Measurements from ENCODE around the gene FOXRED1. TPM values are rescaled to one million over a fixed set of nuclear protein-coding genes. Genes with fewer than 3 reads are reported as not detected.
A peak's percentile ranks its signal among the peaks of the same experiment; 100 is the strongest.
"Not testable (repeated sequence)": the region's sequence is repeated elsewhere in the genome, so short reads cannot be mapped to it uniquely, and the experiment has no call there.

The FOXRED1 gene
- total and polyA plus RNA-seq, 3 experiments from 2014 or later: 16.3 to 42.4 (median 40.3) TPM

DNA sequence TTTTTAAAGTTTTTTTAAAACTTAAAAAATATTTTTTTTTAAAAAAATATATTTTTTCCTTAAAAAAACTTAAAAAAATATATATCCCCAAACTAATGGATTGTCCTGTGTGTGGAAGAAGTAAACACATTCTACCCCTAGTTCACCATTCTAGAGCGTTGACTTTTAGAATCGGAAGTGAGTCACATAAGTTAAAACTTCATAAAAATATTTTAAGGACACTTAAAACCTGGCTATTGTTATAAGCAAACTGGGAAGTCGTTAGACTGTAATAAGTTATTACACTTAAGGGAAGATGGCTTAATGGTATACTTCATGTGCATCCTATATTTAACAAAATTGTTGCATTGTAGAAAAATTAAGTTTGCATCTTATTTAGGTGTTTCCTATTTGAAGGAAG is 36.3 kb upstream of the FOXRED1 start:
- DNase-seq: no peak
- H3K27me3 Mint-ChIP-seq: no peaks in the 10 kb centered on the region
- no peaks in the 10 kb centered on the region for H3K27me3 ChIP-seq (ENCODE audit: insufficient read depth, low read length, poor library complexity, severe bottlenecking)
- peaks cover 6 to 30% (median 12%) of the 10 kb centered on the region in 3 donors for H3K36me3 Mint-ChIP-seq
- H3K9me3 Mint-ChIP-seq: no peaks in the 10 kb centered on the region
- H3K27ac ChIP-seq (ENCODE audit: low read depth, low read length): no peak overlapping the region
- POLR2A ChIA-PET: no interaction called here
- H3K4me1 ChIP-seq (ENCODE audit: insufficient read depth, low read length): no peaks in the 10 kb centered on the region
- no peaks in the 10 kb centered on the region for H3K36me3 ChIP-seq (ENCODE audit: insufficient read depth, low read length)
- no peak overlapping the region for H3K4me3 ChIP-seq (ENCODE audit: low read length)
- no peaks in the 10 kb centered on the region for H3K9me3 ChIP-seq (ENCODE audit: low read length)
- no peak overlapping the region for H3K27ac Mint-ChIP-seq
- CTCF ChIA-PET: no interaction called here
- peaks cover 2 to 5% (median 4%) of the 10 kb centered on the region in 3 donors for H3K4me1 Mint-ChIP-seq
- no peak overlapping the region for H3K4me3 Mint-ChIP-seq

DNA sequence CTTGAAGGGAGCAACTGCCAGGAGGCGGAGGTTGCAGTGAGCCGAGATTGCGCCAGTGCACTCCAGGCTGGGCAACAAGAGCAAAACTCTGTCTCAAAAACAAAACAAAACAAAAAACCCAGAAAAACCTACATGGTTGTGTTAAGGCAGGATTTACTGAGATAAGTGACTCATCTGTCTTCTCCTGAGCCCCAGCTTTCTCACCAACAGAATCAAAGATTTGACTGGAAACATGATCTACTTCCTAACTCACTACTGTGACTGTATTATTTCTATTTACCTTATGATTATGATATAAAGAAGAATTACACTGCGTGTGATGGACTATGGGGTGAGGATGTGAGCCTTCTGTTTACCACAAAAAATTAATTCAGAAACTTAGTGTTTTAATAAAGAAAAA is 35.6 kb upstream of the FOXRED1 start:
- H3K9me3 ChIP-seq (ENCODE audit: low read length): no peaks in the 10 kb centered on the region
- H3K4me3 ChIP-seq (ENCODE audit: low read length): no peak overlapping the region
- DNase-seq: no peak
- H3K9me3 Mint-ChIP-seq: no peaks in the 10 kb centered on the region
- H3K4me1 ChIP-seq (ENCODE audit: insufficient read depth, low read length): no peaks in the 10 kb centered on the region
- ChIA-PET CTCF (no interaction called here), POLR2A (no interaction called here)
- no peaks in the 10 kb centered on the region for H3K27me3 ChIP-seq (ENCODE audit: insufficient read depth, low read length, poor library complexity, severe bottlenecking)
- no peak overlapping the region for H3K4me3 Mint-ChIP-seq
- no peaks in the 10 kb centered on the region for H3K36me3 ChIP-seq (ENCODE audit: insufficient read depth, low read length)
- peaks cover 2 to 5% (median 4%) of the 10 kb centered on the region in 3 donors for H3K4me1 Mint-ChIP-seq
- H3K27ac Mint-ChIP-seq: no peak overlapping the region
- peaks cover 6 to 36% (median 12%) of the 10 kb centered on the region in 3 donors for H3K36me3 Mint-ChIP-seq
- H3K27me3 Mint-ChIP-seq: no peaks in the 10 kb centered on the region
- H3K27ac ChIP-seq (ENCODE audit: low read depth, low read length): no peak overlapping the region

DNA sequence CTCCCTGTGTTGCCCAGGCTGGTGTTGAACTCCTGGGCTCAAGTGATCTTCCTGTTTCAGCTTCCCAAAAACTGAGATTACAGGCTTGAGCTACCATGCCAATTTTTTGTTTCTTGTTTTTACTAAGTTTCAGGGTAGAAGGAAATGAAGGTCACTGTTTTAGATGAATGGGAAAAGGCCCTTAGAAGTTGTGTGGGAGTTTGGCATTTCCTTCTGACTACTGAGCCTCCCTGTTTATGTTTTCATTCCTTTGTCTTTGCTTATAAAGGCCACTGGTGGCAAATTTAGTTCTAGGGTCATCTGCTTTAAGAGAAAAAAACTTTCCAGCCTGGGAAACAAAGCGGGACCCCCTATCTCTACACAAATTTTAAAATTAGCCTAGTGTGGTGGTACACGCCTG is 22.3 kb upstream of the FOXRED1 start:
- Histone ChIP-seq H3K36me3 (ENCODE audit: insufficient read depth, low read length) (no peaks in the 10 kb centered on the region), H3K4me1 (ENCODE audit: insufficient read depth, low read length) (no peaks in the 10 kb centered on the region), H3K9me3 (ENCODE audit: low read length) (no peaks in the 10 kb centered on the region), H3K27ac (ENCODE audit: low read depth, low read length) (no peak overlapping the region), H3K4me3 (ENCODE audit: low read length) (no peak overlapping the region), H3K27me3 (ENCODE audit: insufficient read depth, low read length, poor library complexity, severe bottlenecking) (no peaks in the 10 kb centered on the region)
- Mint-ChIP-seq H3K27me3 (no peaks in the 10 kb centered on the region), H3K27ac (no peak overlapping the region), H3K9me3 (no peaks in the 10 kb centered on the region), H3K36me3 (peaks cover 0 to 50% (median 10%) of the 10 kb centered on the region in 3 donors), H3K4me3 (no peak overlapping the region), H3K4me1 (no peaks in the 10 kb centered on the region)
- no peak for DNase-seq
- ChIA-PET CTCF (no interaction called here), POLR2A (no interaction called here)

DNA sequence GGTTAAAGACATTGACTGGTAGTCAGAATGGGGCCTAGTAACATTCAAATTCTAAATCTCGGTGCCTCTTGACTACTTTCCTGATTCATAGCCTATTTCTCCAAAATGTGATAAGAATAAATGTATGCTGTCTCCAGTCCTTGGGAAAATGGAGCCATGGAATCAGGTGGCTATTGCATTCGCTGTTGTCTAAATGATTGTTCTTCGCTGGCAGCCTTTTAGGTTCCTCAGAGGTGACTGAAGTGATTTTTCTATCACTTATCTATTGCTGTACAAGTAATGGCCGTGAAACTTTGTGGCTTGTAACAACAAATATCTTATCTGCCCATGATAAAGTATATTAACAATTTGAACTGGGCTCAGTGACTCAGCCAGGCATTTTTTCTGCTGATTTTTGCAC is 15.7 kb upstream of the FOXRED1 start:
- Mint-ChIP-seq H3K36me3 (peaks cover 0 to 56% (median 8%) of the 10 kb centered on the region in 3 donors), H3K9me3 (no peaks in the 10 kb centered on the region), H3K4me3 (no peak overlapping the region), H3K4me1 (no peaks in the 10 kb centered on the region), H3K27me3 (no peaks in the 10 kb centered on the region), H3K27ac (peak overlapping the region in 1 of 8 donors; percentile 21)
- H3K27ac ChIP-seq (ENCODE audit: low read depth, low read length): no peak overlapping the region
- ChIA-PET CTCF (interaction anchor here (1.0 to 1.1 kb wide), 2 partner anchors 9 to 15 kb away, joined by 3 read pairs; partner anchors contain the start of gene SRPRA), POLR2A (no interaction called here)
- H3K36me3 ChIP-seq (ENCODE audit: insufficient read depth, low read length): no peaks in the 10 kb centered on the region
- no peaks in the 10 kb centered on the region for H3K27me3 ChIP-seq (ENCODE audit: insufficient read depth, low read length, poor library complexity, severe bottlenecking)
- no peaks in the 10 kb centered on the region for H3K9me3 ChIP-seq (ENCODE audit: low read length)
- no peak for DNase-seq
- no peak overlapping the region for H3K4me3 ChIP-seq (ENCODE audit: low read length)
- H3K4me1 ChIP-seq (ENCODE audit: insufficient read depth, low read length): no peaks in the 10 kb centered on the region

DNA sequence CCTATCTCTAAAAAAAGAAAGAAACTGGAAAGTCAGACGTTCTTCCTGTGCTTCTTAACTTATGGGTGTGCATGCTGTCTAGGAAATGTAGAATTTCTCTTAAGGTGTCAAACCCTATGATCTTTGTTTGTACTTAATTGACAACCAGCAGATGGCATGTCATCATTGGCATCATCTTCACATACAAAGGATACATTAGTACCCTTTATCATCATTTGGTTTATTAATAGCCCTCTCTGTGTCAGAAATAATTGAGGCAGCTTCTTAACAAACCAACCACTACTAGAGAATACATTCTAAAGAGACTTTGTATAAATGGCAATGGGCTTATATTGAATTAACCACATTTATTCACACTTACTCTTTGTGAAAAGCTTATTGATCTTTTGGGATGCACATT is 14.1 kb upstream of the FOXRED1 start:
- no peaks in the 10 kb centered on the region for H3K4me1 Mint-ChIP-seq
- H3K9me3 ChIP-seq (ENCODE audit: low read length): no peaks in the 10 kb centered on the region
- POLR2A ChIA-PET: no interaction called here
- H3K27ac ChIP-seq (ENCODE audit: low read depth, low read length): no peak overlapping the region
- CTCF ChIA-PET: no interaction called here
- no peaks in the 10 kb centered on the region for H3K9me3 Mint-ChIP-seq
- H3K4me3 Mint-ChIP-seq: no peak overlapping the region
- H3K4me3 ChIP-seq (ENCODE audit: low read length): no peak overlapping the region
- H3K27me3 ChIP-seq (ENCODE audit: insufficient read depth, low read length, poor library complexity, severe bottlenecking): no peaks in the 10 kb centered on the region
- no peaks in the 10 kb centered on the region for H3K36me3 ChIP-seq (ENCODE audit: insufficient read depth, low read length)
- peak overlapping the region in 2 of 8 donors; percentile 26 to 37 for H3K27ac Mint-ChIP-seq
- no peaks in the 10 kb centered on the region for H3K4me1 ChIP-seq (ENCODE audit: insufficient read depth, low read length)
- H3K27me3 Mint-ChIP-seq: no peaks in the 10 kb centered on the region
- DNase-seq: no peak
- H3K36me3 Mint-ChIP-seq: peaks cover 0 to 57% (median 8%) of the 10 kb centered on the region in 3 donors

DNA sequence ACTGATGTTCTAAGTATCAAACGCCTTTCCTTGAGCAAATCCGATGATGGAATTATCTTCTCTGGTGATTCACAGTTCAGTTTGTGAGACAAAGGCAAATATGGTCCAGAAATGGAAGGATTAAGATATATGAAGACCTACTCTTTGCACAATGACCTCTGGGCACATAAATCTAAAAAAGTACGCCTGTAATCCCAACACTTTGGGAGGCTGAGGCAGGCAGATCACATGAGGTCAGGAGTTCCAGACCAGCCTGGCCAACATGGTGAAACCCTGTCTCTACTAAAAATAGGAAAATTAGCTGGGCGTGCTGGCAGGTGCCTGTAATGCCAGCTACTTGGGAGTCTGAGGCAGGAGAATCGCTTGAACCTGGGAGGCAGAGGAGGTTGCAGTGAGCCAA is 13.4 kb upstream of the FOXRED1 start:
- POLR2A ChIA-PET; H3K36me3 ChIP-seq (ENCODE audit: insufficient read depth, low read length); H3K9me3 Mint-ChIP-seq; H3K4me3 Mint-ChIP-seq; H3K4me1 Mint-ChIP-seq; H3K4me3 ChIP-seq (ENCODE audit: low read length); H3K27ac ChIP-seq (ENCODE audit: low read depth, low read length); CTCF ChIA-PET; DNase-seq; H3K27me3 ChIP-seq (ENCODE audit: insufficient read depth, low read length, poor library complexity, severe bottlenecking); H3K27me3 Mint-ChIP-seq; H3K9me3 ChIP-seq (ENCODE audit: low read length); H3K4me1 ChIP-seq (ENCODE audit: insufficient read depth, low read length): not testable (repeated sequence)
- Mint-ChIP-seq H3K27ac (peak overlapping the region in 2 of 8 donors; percentile 38 to 69), H3K36me3 (peaks cover 0 to 57% (median 8%) of the 10 kb centered on the region in 3 donors)

DNA sequence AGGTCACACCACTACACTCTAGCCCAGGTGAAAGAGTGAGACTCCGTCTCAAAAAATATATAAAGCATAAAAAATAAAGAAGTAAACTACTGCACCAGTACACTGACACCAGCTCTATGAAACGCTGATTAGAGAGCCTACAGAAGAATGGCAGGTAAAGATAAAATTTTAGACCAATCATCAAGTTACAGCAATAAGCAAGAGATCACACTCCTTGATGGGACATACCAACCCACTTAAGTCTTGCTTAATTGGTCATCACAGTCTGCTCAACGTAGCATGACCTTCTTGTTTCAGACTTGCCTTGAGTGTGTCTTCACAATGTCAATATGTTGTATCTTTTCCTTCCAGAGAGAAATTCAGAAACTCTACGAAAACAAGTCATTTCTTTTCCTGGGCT is 12.7 kb upstream of the FOXRED1 start:
- no peaks in the 10 kb centered on the region for H3K4me1 ChIP-seq (ENCODE audit: insufficient read depth, low read length)
- no peak overlapping the region for H3K4me3 ChIP-seq (ENCODE audit: low read length)
- H3K9me3 ChIP-seq (ENCODE audit: low read length): no peaks in the 10 kb centered on the region
- ChIA-PET POLR2A (no interaction called here), CTCF (no interaction called here)
- Mint-ChIP-seq H3K27ac (peak overlapping the region in 3 of 8 donors; percentile 4 to 16 (median 5)), H3K27me3 (no peaks in the 10 kb centered on the region), H3K4me3 (no peak overlapping the region), H3K9me3 (no peaks in the 10 kb centered on the region), H3K4me1 (no peaks in the 10 kb centered on the region), H3K36me3 (peaks cover 0 to 58% (median 8%) of the 10 kb centered on the region in 3 donors)
- DNase-seq: no peak
- H3K27ac ChIP-seq (ENCODE audit: low read depth, low read length): no peak overlapping the region
- no peaks in the 10 kb centered on the region for H3K27me3 ChIP-seq (ENCODE audit: insufficient read depth, low read length, poor library complexity, severe bottlenecking)
- no peaks in the 10 kb centered on the region for H3K36me3 ChIP-seq (ENCODE audit: insufficient read depth, low read length)

DNA sequence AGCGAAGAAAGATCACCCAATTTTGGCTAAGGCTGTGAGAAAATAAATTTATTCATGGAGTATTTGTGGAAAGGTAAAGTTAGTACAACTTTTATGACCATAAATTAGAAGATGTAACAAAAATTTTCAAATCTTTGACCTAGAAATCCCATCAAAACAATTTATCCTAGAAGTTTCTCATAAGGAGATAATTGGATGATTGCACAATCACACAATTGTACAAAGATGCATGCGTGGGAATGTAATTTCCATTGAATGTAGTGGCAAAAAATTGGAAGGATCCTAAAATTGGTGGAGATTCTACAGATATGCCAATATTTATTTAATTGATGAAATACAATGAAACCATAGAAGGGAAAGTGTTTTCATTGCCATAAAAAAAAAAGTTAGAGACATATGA is 11.8 kb upstream of the FOXRED1 start:
- H3K27me3 ChIP-seq (ENCODE audit: insufficient read depth, low read length, poor library complexity, severe bottlenecking): no peaks in the 10 kb centered on the region
- Mint-ChIP-seq H3K4me3 (no peak overlapping the region), H3K36me3 (peaks cover 0 to 62% (median 8%) of the 10 kb centered on the region in 3 donors), H3K4me1 (peaks cover 0 to 2% (median 0%) of the 10 kb centered on the region in 3 donors), H3K27ac (peak overlapping the region in 3 of 8 donors; percentile 43 to 66 (median 48)), H3K27me3 (no peaks in the 10 kb centered on the region), H3K9me3 (no peaks in the 10 kb centered on the region)
- DNase-seq: no peak
- CTCF ChIA-PET: no interaction called here
- no peak overlapping the region for H3K27ac ChIP-seq (ENCODE audit: low read depth, low read length)
- no peaks in the 10 kb centered on the region for H3K4me1 ChIP-seq (ENCODE audit: insufficient read depth, low read length)
- peaks cover 2% of the 10 kb centered on the region for H3K36me3 ChIP-seq (ENCODE audit: insufficient read depth, low read length)
- H3K9me3 ChIP-seq (ENCODE audit: low read length): no peaks in the 10 kb centered on the region
- POLR2A ChIA-PET: interaction anchor here (0.6 kb wide), 1 partner anchor 25 kb away, joined by 4 read pairs; no protein-coding TSS in a partner anchor
- H3K4me3 ChIP-seq (ENCODE audit: low read length): no peak overlapping the region

DNA sequence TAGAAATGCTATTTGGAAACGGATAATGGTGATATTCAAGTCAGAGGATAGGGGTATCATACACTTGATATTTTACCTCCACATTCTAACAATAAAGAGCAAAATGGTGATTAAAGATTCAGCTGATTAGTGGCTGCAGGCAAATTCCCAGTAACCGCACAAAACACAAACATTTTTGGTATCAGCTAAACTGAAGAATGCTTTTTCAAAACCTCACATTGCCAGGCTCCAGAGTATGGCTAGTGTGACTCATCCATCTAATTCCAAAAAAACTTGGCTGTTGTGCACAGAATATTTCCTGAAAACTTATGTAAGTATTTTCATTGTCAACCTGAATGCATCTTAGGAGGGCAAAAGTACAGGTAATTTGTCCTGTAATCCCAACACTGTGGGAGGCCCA is 11.2 kb upstream of the FOXRED1 start:
- Mint-ChIP-seq H3K9me3 (no peaks in the 10 kb centered on the region), H3K4me1 (peaks cover 0 to 2% (median 0%) of the 10 kb centered on the region in 3 donors), H3K36me3 (peaks cover 0 to 68% (median 8%) of the 10 kb centered on the region in 3 donors), H3K27ac (peak overlapping the region in 3 of 8 donors; percentile 11 to 45 (median 42)), H3K4me3 (no peak overlapping the region), H3K27me3 (no peaks in the 10 kb centered on the region)
- no peaks in the 10 kb centered on the region for H3K4me1 ChIP-seq (ENCODE audit: insufficient read depth, low read length)
- peaks cover 6% of the 10 kb centered on the region for H3K36me3 ChIP-seq (ENCODE audit: insufficient read depth, low read length)
- no peak overlapping the region for H3K4me3 ChIP-seq (ENCODE audit: low read length)
- H3K27me3 ChIP-seq (ENCODE audit: insufficient read depth, low read length, poor library complexity, severe bottlenecking): no peaks in the 10 kb centered on the region
- POLR2A ChIA-PET: no interaction called here
- CTCF ChIA-PET: no interaction called here
- DNase-seq: no peak
- no peak overlapping the region for H3K27ac ChIP-seq (ENCODE audit: low read depth, low read length)
- no peaks in the 10 kb centered on the region for H3K9me3 ChIP-seq (ENCODE audit: low read length)
